WERI-Rb-1 (cell line): ENCODE results near the gene HTR7.

Source experiments
- DNase-seq: peaks from one replicate; pipeline ENCODE4 v3.0.0-alpha.2; 2020
- H3K27ac ChIP-seq: fragments of 250-450 bp; sonication (Bioruptor Pico); 2 replicates; pipeline ENCODE4 v1.5.1; 2020; ENCODE audit warnings: mild to moderate bottlenecking, moderate library complexity
- H3K27me3 ChIP-seq: fragments of 250-450 bp; sonication (Bioruptor Pico); 2 replicates; pipeline ENCODE4 v1.5.1; 2021; ENCODE audit warnings: mild to moderate bottlenecking, low read depth, moderate library complexity; ENCODE audit not compliant: insufficient read depth, severe bottlenecking
- H3K36me3 ChIP-seq: fragments of 250-450 bp; sonication (Bioruptor Pico); 2 replicates; pipeline ENCODE4 v1.5.1; 2020; ENCODE audit warnings: mild to moderate bottlenecking, moderate library complexity
- H3K4me3 ChIP-seq: 2 replicates; pipeline ENCODE4 v1.5.1; 2011; ENCODE audit warnings: low read depth, mild to moderate bottlenecking, control low read depth, low read length
- H3K9me3 ChIP-seq: fragments of 250-450 bp; sonication (Bioruptor Pico); 2 replicates; pipeline ENCODE4 v1.5.1; 2021; ENCODE audit warnings: mild to moderate bottlenecking, moderate library complexity; ENCODE audit not compliant: severe bottlenecking
- TF ChIP-seq, protein P1 (sequence below): IDR thresholded peaks from 2 replicates; pipeline ENCODE4 v1.5.1; 2011; ENCODE audit warnings: low read depth, mild to moderate bottlenecking, control low read depth, inconsistent platforms, low read length

HTR7 gene

DNA sequence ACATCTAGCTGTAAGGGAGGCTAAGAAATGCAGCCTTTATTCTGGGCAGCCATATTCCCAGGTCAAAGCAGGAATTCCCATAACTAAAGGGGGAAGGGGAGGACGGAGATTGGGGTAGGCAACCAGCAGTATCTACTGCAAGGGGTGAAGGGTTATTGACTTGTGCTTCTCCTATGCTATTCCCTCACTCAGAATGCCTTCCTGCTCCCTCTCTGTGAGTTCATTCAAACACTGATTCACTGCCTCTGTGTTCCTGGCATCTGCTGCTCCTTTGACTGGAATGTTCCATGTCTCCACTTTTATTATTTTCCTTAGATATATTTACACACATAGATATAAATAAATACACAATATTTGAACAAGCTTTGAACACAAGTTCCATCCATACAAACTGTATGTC is 11.1 kb downstream of the HTR7 start:
- Histone ChIP-seq H3K36me3 (no peaks in the 10 kb centered on the region), H3K9me3 (peaks cover 16% of the 10 kb centered on the region), H3K27ac (no peak overlapping the region), H3K27me3 (no peaks in the 10 kb centered on the region), H3K4me3 (no peak overlapping the region)
- no peak for DNase-seq
- TF ChIP-seq, protein P1, sequence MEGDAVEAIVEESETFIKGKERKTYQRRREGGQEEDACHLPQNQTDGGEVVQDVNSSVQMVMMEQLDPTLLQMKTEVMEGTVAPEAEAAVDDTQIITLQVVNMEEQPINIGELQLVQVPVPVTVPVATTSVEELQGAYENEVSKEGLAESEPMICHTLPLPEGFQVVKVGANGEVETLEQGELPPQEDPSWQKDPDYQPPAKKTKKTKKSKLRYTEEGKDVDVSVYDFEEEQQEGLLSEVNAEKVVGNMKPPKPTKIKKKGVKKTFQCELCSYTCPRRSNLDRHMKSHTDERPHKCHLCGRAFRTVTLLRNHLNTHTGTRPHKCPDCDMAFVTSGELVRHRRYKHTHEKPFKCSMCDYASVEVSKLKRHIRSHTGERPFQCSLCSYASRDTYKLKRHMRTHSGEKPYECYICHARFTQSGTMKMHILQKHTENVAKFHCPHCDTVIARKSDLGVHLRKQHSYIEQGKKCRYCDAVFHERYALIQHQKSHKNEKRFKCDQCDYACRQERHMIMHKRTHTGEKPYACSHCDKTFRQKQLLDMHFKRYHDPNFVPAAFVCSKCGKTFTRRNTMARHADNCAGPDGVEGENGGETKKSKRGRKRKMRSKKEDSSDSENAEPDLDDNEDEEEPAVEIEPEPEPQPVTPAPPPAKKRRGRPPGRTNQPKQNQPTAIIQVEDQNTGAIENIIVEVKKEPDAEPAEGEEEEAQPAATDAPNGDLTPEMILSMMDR, result no peak

DNA sequence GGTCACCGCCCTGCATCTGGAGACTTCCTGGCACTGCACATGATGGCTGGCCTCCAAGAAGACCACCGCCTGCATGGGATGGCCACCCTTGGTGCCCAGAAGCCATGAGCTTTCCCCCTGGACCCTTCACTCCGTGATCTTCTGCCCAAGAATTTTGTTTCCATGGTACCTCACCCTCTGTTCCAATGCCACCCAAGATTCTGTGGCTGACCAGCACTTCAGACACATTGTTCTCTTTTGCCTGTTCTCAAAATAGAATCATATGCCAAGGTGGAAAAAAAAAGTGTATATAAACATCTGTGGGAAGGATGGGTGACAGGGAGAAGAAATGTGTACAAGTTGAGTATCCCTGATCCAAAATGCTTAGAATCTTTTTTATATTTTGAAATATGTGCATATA is 12.1 kb downstream of the HTR7 start:
- no peak for DNase-seq
- TF ChIP-seq, protein P1, result no peak
- no peak overlapping the region for H3K27ac ChIP-seq

DNA sequence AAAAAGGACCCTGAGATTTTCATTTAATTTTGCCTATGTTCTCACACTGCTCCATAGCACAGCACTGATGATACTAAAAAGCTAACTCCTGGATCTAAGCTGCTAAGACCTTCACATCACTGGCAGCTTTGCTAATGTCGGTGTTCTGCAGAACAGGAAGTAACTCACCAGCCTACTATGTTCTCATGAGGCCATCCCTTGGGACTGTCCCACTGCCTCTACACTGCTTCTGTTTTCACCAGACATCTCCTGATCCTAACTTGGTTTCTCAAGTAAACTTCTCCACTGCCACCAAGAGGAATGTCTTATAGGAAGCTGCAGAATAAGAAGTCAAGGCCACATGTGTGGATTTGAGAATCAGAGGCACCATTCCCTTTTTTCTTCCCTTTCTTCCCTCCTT is 15.1 kb downstream of the HTR7 start:
- TF ChIP-seq, protein P1, result no peak
- no peaks in the 10 kb centered on the region for H3K36me3 ChIP-seq
- DNase-seq, result no peak
- no peak overlapping the region for H3K27ac ChIP-seq
- H3K27me3 ChIP-seq, result no peaks in the 10 kb centered on the region
- H3K4me3 ChIP-seq, result no peak overlapping the region
- H3K9me3 ChIP-seq, result no peaks in the 10 kb centered on the region

More for the DNA sequence above, 12.1 kb downstream of the HTR7 start:
- no peak overlapping the region for H3K4me3 ChIP-seq
- H3K27me3 ChIP-seq, result no peaks in the 10 kb centered on the region
- peaks cover 8% of the 10 kb centered on the region for H3K9me3 ChIP-seq
- no peaks in the 10 kb centered on the region for H3K36me3 ChIP-seq

DNA sequence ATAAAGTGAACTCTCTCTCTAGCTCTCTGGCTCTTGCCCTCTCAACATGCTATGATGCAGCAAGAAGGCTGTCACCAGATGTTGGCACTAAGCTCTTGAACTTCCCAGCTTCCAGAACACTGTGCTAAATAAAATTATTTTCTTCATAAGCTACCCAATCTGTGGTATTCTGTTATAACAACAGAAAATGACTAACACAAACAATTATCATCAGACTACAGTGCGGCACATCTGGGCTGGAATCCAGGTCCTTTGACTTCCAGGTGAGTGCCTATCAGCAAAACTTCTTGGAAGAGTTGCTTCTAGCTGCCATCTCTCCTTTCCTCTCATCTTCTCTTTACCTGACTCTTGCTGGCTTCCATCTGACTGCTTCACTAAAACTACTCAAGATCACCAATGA is 20.4 kb downstream of the HTR7 start:
- Histone ChIP-seq H3K36me3 (no peaks in the 10 kb centered on the region), H3K27ac (no peak overlapping the region), H3K9me3 (no peaks in the 10 kb centered on the region), H3K27me3 (no peaks in the 10 kb centered on the region), H3K4me3 (no peak overlapping the region)
- TF ChIP-seq, protein P1, result no peak
- DNase-seq, result no peak

DNA sequence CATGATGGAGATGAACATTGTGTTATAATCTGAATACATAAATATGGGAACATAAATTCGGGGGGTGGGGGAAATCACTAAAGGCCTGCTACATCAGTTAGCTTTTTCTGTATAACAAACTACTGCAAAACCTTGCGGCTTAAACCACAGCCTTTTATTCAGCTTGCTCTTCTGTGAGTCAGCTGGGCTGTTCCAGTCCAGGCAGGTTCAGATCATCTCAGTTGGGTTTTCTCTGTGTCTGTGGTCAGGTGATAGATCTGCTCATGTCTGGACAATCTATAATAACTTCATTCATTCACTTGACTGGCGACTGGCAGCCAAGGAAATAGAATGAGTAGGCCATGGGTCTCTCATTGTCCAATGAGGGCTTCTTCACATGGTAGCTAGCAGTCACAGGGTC is 23.5 kb downstream of the HTR7 start:
- TF ChIP-seq, protein P1, result no peak
- no peak overlapping the region for H3K27ac ChIP-seq
- H3K36me3 ChIP-seq, result no peaks in the 10 kb centered on the region
- H3K9me3 ChIP-seq, result peaks cover 3% of the 10 kb centered on the region
- H3K27me3 ChIP-seq, result no peaks in the 10 kb centered on the region
- no peak overlapping the region for H3K4me3 ChIP-seq
- no peak for DNase-seq

DNA sequence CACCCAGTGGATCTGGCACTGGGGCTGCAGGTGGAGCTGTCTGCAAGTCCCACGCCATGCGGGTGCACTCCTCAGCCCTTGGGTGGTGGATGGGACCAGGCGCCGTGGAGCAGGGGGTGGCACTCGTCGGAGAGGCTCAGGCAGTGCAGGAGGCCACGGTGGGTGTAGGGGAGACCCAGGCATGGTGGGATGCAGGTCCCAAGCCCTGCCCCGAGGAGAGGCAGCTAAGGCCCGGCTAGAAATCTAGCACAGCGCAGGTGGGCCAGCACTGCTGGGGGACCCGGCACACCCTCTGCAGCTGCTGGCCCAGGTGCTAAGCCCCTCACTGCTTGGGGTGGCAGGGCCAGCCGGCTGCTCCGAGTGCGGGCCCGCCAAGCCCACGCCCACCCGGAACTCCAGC is 25.7 kb downstream of the HTR7 start:
- no peak overlapping the region for H3K27ac ChIP-seq
- peaks cover 3% of the 10 kb centered on the region for H3K9me3 ChIP-seq
- TF ChIP-seq, protein P1, result no peak
- no peaks in the 10 kb centered on the region for H3K27me3 ChIP-seq
- H3K4me3 ChIP-seq, result no peak overlapping the region
- no peak for DNase-seq
- H3K36me3 ChIP-seq, result no peaks in the 10 kb centered on the region
